Measurements from ENCODE around the gene LEPROT. TPM values are rescaled to one million over a fixed set of nuclear protein-coding genes. Genes with fewer than 3 reads are reported as not detected.

Gene LEPROT
- total RNA-seq, 1 donor = 89.4 TPM

DNA sequence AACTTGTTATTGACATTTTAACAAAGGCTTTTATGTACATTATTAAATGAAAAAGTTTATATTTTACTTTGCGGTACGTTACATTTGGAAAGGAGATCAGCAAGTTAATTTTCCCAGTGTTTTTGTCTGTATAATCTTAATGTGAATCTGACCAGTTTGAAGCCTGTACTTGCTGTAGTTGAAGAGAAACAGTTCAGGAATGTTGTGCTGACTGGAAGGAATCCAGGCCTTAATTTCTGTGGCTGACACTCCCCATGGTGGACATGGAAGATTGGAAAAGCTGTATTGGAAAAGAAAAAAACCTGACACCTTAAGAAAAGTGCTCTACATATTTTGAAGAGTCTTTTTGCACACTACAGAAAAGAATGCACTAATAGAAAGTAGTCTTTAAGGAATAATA lies 15.5 kb downstream of the LEPROT start:
- TF ChIP-seq, protein P1, sequence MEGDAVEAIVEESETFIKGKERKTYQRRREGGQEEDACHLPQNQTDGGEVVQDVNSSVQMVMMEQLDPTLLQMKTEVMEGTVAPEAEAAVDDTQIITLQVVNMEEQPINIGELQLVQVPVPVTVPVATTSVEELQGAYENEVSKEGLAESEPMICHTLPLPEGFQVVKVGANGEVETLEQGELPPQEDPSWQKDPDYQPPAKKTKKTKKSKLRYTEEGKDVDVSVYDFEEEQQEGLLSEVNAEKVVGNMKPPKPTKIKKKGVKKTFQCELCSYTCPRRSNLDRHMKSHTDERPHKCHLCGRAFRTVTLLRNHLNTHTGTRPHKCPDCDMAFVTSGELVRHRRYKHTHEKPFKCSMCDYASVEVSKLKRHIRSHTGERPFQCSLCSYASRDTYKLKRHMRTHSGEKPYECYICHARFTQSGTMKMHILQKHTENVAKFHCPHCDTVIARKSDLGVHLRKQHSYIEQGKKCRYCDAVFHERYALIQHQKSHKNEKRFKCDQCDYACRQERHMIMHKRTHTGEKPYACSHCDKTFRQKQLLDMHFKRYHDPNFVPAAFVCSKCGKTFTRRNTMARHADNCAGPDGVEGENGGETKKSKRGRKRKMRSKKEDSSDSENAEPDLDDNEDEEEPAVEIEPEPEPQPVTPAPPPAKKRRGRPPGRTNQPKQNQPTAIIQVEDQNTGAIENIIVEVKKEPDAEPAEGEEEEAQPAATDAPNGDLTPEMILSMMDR (IDR thresholded peaks at IDR 0.05; ENCODE audit: insufficient read depth, low read depth, low read length) = no peak
- H3K4me3 ChIP-seq (ENCODE audit: low read depth, low read length) = no peak overlapping the region
- DNase-seq (ENCODE audit: low read depth) = peak; percentile 75

DNA sequence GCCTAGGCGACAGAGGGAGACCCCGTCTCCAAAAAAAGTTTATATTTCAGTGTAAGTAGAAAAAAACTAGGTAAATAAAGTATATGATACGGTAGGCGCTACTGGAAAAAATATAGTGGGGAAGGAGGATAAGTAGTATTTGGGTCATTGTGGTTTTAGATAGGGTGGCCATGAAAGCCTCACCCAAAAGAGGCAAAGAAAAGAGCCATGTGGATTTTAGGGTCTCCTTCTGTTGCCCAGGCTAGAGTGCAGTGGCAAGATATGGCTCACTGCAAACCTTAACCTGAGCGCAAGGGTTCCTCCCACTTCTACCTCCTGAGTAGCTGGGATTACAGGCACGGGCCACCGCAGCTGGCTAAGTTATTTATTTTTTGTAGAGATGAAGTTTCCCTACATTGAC lies 17.1 kb downstream of the LEPROT start:
- no peak overlapping the region for H3K4me3 ChIP-seq (ENCODE audit: low read depth, low read length)
- no peak for DNase-seq (ENCODE audit: low read depth)
- TF ChIP-seq, protein P1 (IDR thresholded peaks at IDR 0.05; ENCODE audit: insufficient read depth, low read depth, low read length) = no peak

DNA sequence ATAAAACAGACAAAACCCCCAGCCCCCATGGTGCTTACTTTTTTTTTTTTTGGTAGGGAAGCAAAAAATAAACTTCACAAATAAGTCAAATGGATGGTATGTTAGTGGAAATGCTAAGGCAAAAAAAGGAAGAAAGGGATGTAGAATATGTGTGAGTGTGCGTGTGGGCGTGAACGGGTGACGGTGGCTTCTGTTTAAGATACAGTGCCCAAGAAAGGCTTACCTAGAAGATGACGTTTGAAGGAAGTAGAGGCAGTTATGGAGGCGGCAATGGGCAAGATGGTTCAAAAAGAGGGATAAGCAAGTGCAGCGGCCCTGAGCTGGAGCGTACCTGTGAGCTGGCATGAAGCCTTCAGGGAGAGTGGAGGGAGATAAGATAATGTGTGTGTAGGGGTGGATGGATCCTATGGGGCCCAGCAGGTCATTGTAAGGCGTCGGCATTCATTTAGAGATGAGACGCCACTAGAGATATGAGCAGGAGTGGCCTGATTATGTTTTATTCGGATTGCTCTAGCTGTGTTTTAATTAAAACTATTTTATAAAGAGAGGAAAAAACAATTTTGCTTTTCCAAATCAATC lies 19.9 kb downstream of the LEPROT start:
- TF ChIP-seq, protein P1 (IDR thresholded peaks at IDR 0.05; ENCODE audit: insufficient read depth, low read depth, low read length) = no peak
- no peak overlapping the region for H3K4me3 ChIP-seq (ENCODE audit: low read depth, low read length)
- DNase-seq (ENCODE audit: low read depth) = no peak

DNA sequence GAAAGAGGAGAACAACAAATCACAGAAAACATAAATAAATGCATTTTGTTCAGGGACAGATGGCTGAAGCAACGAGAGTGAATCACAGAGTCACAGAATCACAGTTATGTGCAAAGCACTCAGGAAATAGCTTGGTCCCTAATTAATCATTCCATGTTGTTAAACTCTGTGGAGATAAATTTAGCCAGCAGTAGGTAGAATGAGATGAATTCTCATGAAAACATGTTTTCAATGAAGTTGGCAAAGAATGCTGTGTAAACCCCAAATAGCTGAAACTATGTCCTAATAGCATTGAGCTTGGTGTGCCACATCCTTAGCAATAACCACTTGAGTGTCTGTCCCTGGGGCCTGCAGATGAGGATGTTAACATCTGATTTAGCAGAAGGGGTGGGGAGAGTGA lies 20.4 kb downstream of the LEPROT start:
- H3K4me3 ChIP-seq (ENCODE audit: low read depth, low read length) = no peak overlapping the region
- peak; percentile 72 for DNase-seq (ENCODE audit: low read depth)
- TF ChIP-seq, protein P1 (IDR thresholded peaks at IDR 0.05; ENCODE audit: insufficient read depth, low read depth, low read length) = no peak

DNA sequence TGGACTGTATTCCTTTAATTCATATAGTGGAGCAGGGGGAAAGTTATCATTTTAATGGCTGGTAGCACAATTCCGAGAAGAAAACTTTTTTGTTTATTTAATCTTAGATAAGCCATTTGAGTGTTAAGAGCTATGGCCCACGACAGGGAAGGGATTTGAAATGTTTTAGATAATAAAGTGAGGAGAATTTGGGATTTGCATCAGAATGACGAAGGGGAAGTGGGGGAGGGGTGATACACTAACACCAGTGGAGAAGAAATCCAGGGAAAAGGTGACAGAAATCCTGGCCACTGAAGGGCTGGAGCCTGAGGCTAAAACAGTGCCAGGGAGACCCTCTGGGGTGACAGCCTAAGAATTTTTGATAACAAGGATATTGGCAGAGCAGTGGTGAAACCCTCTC lies 21.0 kb downstream of the LEPROT start:
- TF ChIP-seq, protein P1 (IDR thresholded peaks at IDR 0.05; ENCODE audit: insufficient read depth, low read depth, low read length) = no peak
- DNase-seq (ENCODE audit: low read depth) = peak; percentile 42
- H3K4me3 ChIP-seq (ENCODE audit: low read depth, low read length) = no peak overlapping the region

DNA sequence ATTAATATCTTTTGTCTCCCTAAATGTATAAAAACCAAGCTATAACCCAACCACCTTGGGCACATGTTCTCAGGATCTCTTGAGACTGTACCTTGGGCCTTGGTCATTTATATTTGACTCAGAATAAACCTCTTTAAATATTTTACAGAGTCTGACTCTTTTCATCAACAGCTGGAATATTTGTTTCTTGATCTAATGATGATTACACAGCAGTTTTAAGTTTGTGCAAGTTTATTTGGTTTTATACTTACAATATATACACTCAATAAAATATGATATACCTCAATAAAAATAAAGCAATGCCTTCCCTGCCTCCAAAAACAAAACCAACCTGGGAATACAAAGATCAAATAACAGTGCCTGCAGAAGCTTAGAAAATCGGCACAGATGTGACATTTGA lies 22.0 kb downstream of the LEPROT start:
- no peak overlapping the region for H3K4me3 ChIP-seq (ENCODE audit: low read depth, low read length)
- TF ChIP-seq, protein P1 (IDR thresholded peaks at IDR 0.05; ENCODE audit: insufficient read depth, low read depth, low read length) = no peak
- DNase-seq (ENCODE audit: low read depth) = no peak

DNA sequence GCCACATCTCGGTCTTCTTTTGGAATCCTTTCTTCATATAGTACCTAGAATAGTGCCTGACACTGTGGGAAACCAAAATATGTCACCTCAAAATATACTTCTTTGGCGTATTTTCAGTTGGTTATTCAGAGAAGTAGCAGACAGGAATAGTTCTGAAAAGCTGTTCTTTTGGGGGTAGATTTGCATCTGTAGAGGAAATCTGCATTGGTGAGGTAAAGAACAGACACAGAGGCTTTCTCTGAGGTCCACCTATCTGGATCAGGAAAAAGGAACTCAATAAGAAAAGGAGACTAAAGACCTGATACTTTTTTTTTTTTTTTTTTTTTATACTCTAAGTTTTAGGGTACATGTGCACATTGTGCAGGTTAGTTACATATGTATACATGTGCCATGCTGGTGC lies 23.2 kb downstream of the LEPROT start:
- no peak overlapping the region for H3K4me3 ChIP-seq (ENCODE audit: low read depth, low read length)
- TF ChIP-seq, protein P1 (IDR thresholded peaks at IDR 0.05; ENCODE audit: insufficient read depth, low read depth, low read length) = no peak
- DNase-seq (ENCODE audit: low read depth) = no peak

Measured in fibroblast of villous mesenchyme (primary cell).